Coronary artery (tissue), 2 donors: Measurements from ENCODE around the gene COBLL1.
A peak's percentile ranks its signal among the peaks of the same experiment; 100 is the strongest.

ENCODE experiments used
- DNase-seq: peaks from one replicate; pipeline ENCODE4 v3.0.0-alpha.2; 2017; ENCODE audit warnings: low spot score
- H3K27ac ChIP-seq, 2 donors: fragments of 200-600 bp; sonication (generic); one replicate each; pipeline ENCODE4 v1.5.1; 2016 to 2019
- H3K4me3 ChIP-seq: fragments of 200-600 bp; sonication (generic); 2 replicates; pipeline ENCODE4 v1.5.1; 2016; ENCODE audit warnings: mild to moderate bottlenecking, moderate library complexity
- CTCF ChIP-seq: fragments of 200-600 bp; sonication (generic); IDR thresholded peaks from one replicate; pipeline ENCODE4 v1.5.1; 2019; ENCODE audit warnings: antibody characterized with exemption

Gene COBLL1

GRCh38 chr2:164842624-164842966 lies 972 bp upstream of the COBLL1 start:
- no peak for TF ChIP-seq CTCF
- no peak for DNase-seq
- peak overlapping the region; percentile 85 for H3K4me3 ChIP-seq
- H3K27ac ChIP-seq, result peak overlapping the region; percentile 97 to 98

GRCh38 chr2:164840930-164841718 lies 499 bp downstream of the COBLL1 start:
- peak; percentile 77 for DNase-seq
- peak overlapping the region; percentile 85 for H3K4me3 ChIP-seq

GRCh38 chr2:164840458-164840929 lies 1.1 kb downstream of the COBLL1 start:
- Histone ChIP-seq H3K27ac (peak overlapping the region; percentile 97 to 98), H3K4me3 (peak overlapping the region; percentile 85)
- TF ChIP-seq CTCF, result no peak
- DNase-seq, result peak; percentile 79

More at GRCh38 chr2:164840930-164841718, 499 bp downstream of the COBLL1 start:
- TF ChIP-seq CTCF, result no peak
- H3K27ac ChIP-seq, result peak overlapping the region; percentile 97 to 98

- Histone ChIP-seq H3K4me3 (peak overlapping the region; percentile 85), H3K27ac (peak overlapping the region; percentile 97 to 98)
- no peak for TF ChIP-seq CTCF
- no peak for DNase-seq
Observed at GRCh38 chr2:164839914-164840457, 1.6 kb downstream of the COBLL1 start.

- no peak for DNase-seq
- Histone ChIP-seq H3K4me3 (peak overlapping the region; percentile 85), H3K27ac (peak overlapping the region; percentile 58 to 98)
- TF ChIP-seq CTCF, result no peak
Observed at GRCh38 chr2:164837807-164838206, 3.8 kb downstream of the COBLL1 start.

- DNase-seq, result no peak
- TF ChIP-seq CTCF, result no peak
- H3K27ac ChIP-seq, result peak overlapping the region; percentile 67
- H3K4me3 ChIP-seq, result peak overlapping the region; percentile 85
Observed at GRCh38 chr2:164836907-164837306, 4.7 kb downstream of the COBLL1 start.

GRCh38 chr2:164835302-164835701 lies 6.3 kb downstream of the COBLL1 start:
- peak overlapping the region; percentile 18 for H3K4me3 ChIP-seq
- H3K27ac ChIP-seq, result peak overlapping the region in 1 of 2 donors; percentile 64
- TF ChIP-seq CTCF, result no peak
- DNase-seq, result no peak
